HG02759 (cell line): Measurements from ENCODE around the gene TBC1D17.
A peak's percentile ranks its signal among the peaks of the same experiment; 100 is the strongest.

Experiments used
- ATAC-seq: cut with Tn5 transposase; IDR thresholded peaks from one replicate; pipeline ENCODE4 v1.9.1; 2021; ENCODE audit warnings: mild to moderate bottlenecking, moderate library complexity; ENCODE audit not compliant: unreplicated experiment

TBC1D17 gene

DNA sequence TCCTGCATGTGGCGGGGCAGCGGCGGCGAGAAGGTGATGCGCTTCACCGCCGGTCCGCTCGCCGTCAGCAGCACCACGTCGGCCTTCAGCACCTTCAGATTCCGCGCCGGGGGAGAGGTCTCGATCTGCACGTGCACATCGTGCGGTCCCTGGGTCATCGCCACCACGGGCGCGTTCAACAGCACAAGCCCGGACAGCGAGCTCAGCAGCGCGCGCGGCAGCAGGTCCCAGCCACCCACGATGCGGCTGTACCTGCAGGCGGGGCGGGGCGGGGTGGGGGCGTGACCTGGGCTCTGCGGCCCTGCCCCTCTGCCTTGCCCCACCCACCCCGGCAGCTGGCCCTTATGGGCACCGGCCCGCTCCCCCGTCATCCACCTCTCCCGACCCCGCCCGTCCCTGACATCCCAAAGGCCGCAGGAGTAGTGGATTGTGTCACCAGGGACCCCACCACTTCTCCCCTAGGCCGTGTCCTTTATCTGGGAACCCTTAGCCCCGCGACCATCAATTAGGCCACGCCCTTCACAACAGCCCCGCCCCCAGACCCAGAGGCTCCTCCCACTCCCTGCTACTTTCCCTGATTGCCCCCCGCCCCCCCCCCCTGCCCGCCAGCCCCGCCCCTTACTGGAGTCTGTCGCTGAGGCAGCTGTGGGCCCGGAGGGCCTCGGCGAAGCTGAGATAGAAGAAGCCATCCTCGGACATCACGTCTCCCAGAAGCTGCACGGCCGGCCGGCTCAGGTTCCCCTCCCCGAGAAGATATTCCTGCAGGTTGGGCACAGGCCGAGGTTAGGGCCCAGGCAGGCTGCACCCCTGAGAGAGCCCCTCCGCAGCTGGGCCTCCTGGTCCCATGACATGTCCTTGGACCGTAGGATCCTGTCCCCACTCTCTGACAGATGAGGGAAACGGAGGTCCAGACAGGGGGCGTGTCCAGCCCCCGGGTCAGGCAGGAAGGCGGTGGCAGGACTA, 13.1 kb downstream of the TBC1D17 start:
- ATAC-seq: no peak

GRCh38 chr19:49891393-49891792, 13.9 kb downstream of the TBC1D17 start:
- ATAC-seq: no peak

GRCh38 chr19:49892716-49893115, 15.2 kb downstream of the TBC1D17 start:
- no peak for ATAC-seq

- ATAC-seq: no peak
Measured at GRCh38 chr19:49894011-49894664, 16.6 kb downstream of the TBC1D17 start.

GRCh38 chr19:49894879-49895565, 17.5 kb downstream of the TBC1D17 start:
- no peak for ATAC-seq

DNA sequence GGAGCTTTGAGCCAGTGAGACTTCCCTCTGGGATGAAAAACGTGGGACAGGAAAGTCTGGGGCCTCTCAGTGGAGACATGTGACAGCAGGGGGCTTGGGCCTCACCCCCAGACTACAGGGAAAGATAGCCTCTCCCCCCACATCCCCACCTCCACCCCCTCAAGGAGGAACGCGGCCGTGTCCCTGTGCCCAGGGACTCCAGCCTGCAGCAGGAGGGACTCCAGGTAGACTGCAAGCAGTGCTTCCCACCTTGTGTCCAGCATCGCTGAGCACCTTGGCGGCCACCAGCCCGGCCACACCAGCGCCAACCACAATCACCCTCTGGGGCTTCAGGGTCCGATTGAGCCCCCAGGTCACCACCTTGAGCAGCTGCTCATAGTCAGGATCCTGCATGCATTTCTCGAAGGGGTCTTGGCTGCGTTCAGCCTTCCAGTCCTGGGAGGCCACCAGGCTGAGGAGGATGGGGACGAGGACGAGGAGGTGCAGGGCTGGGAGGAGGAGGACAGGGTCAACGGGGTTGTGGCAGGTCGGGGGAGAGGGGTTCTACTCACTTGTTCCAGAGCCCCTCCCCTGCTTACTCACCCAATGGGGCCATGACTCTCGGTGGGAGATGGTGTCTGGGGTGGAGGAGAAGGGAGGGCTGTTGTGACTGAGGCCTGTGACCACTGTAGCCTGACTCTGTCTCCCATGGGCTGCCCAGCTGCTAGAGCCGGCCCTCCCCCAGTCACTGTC, 18.2 kb downstream of the TBC1D17 start:
- no peak for ATAC-seq

DNA sequence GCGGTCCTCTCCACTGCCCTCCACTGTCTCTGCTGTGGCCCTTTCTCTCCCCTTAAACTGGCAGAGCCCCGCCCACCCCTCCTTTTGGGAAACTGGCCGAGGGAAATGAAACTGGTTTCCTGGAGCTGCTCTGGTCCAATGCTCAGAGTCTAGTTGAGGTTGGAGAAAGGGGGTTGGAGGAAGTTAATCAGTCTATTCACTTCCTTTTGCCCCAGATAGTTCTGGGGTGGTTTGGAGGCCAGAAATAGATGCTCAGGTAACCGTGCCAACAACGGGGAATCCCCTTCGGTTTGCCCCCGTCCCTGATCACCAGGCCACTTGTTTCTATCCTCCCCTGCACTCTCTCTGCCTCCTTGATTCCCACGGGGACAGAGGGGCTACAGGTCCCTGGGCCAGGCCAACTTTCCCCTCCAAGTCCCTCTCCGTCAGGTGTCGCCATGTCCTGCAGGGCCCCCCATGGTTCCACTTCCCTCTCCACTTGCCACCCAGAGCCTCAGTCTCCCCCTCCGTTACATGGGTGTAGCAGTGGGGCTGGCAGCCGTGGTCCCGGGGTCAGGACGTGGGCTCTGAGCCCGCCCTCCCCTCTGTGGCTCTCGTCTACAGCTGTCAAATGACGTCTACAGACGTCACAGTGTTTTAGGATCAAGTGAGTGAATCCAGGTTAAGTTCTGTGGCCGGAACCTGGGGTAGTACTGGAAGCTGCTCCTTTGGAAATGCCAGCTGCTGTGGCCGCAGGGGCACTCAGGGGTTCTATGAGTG, 19.5 kb downstream of the TBC1D17 start, which contains the start of gene IL4I1:
Gene IL4I1, minus strand, starts transcription at position 25 of the 759 bp plus-strand sequence. CDS start 727 bp downstream, outside the sequence.
- ATAC-seq: peak; percentile 66

DNA sequence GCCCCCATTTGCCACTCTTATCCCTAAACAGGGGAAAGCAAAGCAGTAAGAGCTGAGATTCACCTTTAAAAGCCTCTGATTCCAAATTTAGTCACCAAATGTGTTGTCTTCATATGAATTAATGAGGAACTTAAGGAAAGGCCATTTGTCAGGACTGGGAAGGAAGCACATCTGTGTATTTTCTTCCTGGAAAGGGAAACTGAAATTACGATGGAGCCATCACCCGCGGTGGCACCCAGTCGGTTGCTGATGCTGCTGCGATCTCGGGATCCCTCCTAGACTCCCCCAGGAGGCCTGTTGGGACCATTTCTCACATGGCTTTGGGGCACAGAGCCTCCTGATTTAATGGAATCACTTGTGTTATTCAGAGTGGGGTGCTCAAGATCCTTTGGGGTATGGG, 26.6 kb downstream of the TBC1D17 start:
- no peak for ATAC-seq

DNA sequence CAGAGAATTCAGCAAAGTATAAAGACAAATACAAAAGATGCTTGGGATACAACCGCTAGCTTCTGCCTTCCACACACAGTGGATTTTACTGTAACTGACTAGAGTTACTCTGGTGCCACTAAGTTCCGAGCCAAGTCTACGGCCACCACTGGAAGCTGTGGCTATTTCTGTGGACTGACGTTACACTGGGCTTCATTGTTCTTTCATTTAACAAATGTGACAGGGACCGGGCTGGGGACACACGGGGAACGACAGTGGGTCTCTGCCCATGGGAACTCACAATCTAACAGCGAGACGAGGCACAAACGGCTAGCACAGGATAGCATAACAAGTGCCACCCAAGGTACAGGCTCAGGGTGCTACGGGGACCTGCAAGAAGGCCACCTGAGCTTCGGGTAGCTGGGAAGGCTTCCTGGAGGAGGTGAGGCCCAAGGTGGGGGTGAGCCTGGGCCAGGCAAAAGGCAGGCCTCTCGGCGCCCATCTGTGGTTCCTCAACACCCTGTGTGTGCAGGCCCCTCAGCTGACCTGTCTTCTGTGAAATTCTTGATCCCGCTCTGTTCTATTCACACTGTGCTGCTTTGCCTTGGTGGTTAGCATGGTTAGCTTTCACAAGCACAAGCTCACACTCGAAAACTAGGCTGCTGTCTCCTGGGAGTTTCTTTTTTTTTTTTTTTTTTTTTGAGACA, 29.5 kb downstream of the TBC1D17 start:
- peak; percentile 47 for ATAC-seq

DNA sequence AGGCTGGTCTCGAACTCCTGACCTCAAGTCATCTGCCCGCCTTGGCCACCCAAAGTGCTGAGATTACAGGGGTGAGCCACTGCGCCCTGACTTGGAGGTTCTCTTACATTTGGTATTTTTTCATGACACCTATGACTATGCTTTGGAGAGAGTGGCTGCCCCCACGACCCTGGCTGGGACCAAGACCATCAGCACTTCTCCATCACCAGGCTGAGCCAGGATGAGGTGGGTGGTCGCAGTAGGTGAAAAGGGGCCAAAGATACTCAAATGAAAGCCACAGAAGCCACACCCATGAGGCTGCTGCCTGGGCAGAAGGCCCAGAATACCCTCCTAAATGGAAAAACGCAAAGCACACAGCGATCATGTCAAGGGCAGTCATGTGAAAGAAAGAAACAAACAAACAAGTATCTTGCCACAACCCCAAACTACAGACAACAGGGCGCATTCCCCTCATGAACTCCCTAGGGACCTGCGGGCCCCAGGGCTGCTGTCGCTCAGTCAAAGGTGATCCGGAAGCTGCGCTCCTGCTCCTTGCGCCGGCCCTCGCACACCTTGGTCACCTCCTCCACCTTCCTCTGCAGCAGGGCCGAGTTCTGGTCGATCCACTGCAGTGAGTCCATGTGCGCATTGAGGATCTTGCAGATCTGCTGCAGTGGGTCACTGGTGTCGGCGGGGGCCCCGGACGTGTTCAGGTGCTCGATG, 30.4 kb downstream of the TBC1D17 start:
- peak; percentile 37 for ATAC-seq

DNA sequence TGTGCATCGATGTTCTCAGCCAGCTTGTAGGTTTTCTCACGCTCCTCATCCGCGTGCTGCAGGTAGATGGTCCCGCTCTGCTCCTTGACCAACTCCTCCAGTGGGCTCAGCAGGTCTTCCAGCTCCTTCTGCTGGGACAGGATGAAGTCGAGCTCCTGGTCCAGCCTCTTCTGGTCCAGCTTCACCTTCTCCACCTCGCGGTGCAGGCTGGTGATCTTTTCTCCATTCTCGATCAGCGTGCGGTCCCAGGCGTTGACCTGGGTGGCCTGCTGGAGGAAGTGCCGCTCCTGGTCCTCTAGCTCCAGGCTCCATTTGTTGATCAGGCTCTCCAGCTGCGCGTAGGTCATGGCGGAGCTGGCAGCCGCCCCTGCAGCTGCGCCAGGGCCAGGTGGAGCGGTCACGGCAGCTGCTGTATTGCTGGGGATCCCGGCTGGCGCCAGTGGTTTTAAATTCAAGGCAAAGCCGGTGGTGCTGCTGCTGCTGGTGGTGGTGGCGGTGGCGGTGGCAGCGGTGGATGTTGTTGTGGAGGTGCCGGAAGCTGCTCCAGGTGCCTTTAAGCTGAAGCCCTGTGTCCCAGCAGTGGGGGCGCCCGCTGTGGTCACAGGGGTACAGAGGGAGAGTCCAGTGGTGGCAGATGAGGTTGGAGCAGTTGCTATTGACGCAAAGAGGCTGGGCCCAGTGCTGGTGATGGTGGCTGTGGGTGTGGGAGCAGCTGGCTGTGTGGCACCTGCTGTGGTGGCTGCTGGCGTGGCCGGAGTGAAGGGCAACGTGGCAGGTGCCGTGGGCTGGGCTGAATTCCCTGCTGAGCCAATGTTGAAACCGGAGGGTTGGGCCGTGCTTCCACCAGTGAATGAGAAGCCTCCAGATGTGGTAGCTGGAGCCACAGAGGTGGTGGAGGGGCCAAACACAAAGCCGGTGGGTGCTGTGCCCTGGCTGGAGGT, 31.2 kb downstream of the TBC1D17 start:
- ATAC-seq: no peak

DNA sequence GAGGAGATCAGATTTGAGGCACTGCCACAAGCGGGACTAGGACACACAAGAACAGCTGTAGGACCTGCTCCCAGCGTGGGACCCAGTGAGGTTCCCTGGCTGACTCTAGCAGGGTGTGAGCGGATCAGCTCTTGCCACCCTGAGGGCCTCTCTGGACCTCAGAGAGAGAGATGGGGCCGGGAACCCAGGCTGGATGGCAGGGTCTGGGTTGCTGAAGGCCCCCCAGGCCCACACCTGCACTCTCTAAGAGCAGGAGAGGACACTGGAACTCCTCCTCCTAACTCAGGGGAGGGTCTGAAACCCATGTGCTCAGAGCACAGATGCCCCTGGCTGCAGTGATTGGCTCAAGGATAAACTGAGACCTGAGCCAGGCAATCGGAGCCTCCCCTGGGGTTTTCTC, 32.7 kb downstream of the TBC1D17 start:
- no peak for ATAC-seq

GRCh38 chr19:49911381-49912145, 34.1 kb downstream of the TBC1D17 start:
- peak; percentile 26 for ATAC-seq

DNA sequence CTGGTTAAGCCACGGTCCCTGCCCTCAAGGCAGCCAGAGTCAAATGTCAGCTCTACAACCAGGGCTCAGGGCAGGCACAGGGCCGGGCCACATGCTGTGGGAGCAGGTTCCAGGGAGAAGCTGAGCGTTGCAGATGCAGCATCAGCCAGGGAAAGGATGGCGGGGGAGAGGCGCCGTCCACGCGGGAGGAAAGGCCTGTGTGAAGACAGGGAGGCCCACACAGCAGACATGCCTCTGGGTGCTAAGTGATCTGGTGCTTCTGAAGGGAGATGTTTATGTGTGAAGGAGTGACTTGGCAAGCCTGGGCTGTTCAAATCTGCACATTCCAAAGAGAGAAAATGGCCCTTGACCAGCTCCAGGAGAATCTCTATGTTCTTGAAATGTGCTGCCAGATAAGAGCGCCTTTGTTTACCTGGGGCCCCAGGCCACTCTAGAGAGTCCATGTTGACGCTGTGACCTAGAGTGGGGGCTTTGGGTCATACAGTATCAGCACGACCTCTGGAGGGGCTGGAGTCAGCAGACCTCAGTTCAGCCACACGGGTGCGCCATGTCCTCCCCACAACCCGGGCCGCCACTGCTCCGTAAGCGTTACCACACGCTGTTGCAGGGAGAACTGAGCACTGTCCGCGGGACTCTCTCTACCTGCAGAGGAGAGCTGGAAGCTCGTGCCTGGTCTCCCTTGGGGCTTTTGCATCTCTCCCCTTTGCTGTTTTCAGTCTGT, 35.6 kb downstream of the TBC1D17 start:
- no peak for ATAC-seq

- ATAC-seq: no peak
Measured at GRCh38 chr19:49913720-49914119, 36.2 kb downstream of the TBC1D17 start.

- ATAC-seq: no peak
Measured at GRCh38 chr19:49915271-49915670, 37.8 kb downstream of the TBC1D17 start.
